Thyroid gland (tissue), 4 donors: ENCODE measurements around the gene PDE11A.

Experiments
- POLR2A ChIP-seq, 2 donors: fragments of 450-650 bp; IDR thresholded peaks; one replicate each; pipeline ENCODE4 v1.6.1; 2017; ENCODE audit warnings: antibody characterized with exemption in 2 of 2, mild to moderate bottlenecking in 2 of 2, moderate library complexity in 1 of 2
- TF ChIP-seq, protein P1 (sequence below), 6 experiments: fragments of 200-600 bp in 3 of 6; fragments of 450-650 bp in 3 of 6; sonication (generic) in 3 of 6; IDR thresholded peaks; one replicate each; pipeline ENCODE4 v1.5.1; 2016 to 2019; ENCODE audit warnings: antibody characterized with exemption in 6 of 6, mild to moderate bottlenecking in 2 of 6, inconsistent platforms in 1 of 6, moderate library complexity in 1 of 6

DNA sequence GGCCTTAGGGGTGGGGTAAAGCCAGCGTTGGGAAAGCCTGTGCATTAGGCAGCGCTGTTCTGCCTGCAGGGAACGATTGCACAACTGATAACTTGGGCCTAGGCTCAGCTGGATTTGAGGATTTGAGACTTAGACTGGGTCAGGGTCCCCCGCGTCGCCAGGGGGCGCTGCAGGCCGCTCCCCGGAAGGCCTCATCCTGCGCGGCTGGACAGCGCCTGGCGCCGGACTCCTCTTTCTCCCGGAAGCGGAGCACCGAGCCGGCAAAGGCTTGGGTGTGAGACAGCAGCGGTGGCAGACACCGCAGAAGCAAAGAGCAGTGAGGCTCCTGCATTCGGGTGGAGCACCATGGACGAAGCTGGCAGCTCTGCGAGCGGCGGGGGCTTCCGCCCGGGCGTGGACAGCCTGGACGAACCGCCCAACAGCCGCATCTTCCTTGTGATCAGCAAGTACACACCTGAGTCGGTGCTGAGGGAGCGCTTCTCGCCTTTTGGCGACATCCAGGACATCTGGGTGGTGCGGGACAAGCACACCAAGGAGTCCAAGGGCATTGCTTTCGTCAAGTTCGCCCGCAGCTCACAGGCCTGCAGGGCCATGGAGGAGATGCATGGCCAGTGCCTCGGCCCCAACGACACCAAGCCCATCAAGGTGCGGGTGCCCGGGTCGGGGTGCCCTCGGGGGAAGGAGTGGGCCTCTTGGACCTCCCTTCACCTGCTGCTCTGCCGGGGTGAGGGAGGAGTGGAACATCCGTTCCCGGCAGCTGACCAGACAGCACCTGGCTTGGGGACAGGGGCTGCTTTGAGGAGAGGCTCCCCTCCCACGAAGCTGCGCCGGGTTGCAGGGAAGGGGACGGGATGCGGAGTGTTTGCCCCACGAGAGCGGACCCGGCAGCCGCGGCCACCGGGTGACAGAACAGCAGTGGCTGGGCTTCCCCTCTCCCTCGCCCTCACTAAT lies 39.9 kb upstream of the PDE11A start, which contains the start of gene RBM45:
- TF ChIP-seq POLR2A (IDR thresholded peaks at IDR 0.05): peak in 1 of 2 donors; percentile 78
- TF ChIP-seq, protein P1, sequence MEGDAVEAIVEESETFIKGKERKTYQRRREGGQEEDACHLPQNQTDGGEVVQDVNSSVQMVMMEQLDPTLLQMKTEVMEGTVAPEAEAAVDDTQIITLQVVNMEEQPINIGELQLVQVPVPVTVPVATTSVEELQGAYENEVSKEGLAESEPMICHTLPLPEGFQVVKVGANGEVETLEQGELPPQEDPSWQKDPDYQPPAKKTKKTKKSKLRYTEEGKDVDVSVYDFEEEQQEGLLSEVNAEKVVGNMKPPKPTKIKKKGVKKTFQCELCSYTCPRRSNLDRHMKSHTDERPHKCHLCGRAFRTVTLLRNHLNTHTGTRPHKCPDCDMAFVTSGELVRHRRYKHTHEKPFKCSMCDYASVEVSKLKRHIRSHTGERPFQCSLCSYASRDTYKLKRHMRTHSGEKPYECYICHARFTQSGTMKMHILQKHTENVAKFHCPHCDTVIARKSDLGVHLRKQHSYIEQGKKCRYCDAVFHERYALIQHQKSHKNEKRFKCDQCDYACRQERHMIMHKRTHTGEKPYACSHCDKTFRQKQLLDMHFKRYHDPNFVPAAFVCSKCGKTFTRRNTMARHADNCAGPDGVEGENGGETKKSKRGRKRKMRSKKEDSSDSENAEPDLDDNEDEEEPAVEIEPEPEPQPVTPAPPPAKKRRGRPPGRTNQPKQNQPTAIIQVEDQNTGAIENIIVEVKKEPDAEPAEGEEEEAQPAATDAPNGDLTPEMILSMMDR (IDR thresholded peaks at IDR 0.05): peak; percentile 90 to 98 (median 94)
